Activated CD4-positive, CD25-positive, alpha-beta regulatory T cell treated with anti-CD3 and anti-CD28 coated beads, Interleukin-2, amount 50 U/mL, for 24 hours (primary cell): ENCODE results near the gene TMC5.
"Not testable (repeated sequence)": the region's sequence is repeated elsewhere in the genome, so short reads cannot be mapped to it uniquely, and the experiment has no call there.

Source experiments
- ATAC-seq, 2 donors: fragments of 150-1000 bp; cut with Tn5 transposase; one replicate each; pipeline ENCODE4 v1.10.0; 2021; ENCODE audit warnings: mild to moderate bottlenecking in 1 of 2, moderate library complexity in 1 of 2

The TMC5 gene

DNA sequence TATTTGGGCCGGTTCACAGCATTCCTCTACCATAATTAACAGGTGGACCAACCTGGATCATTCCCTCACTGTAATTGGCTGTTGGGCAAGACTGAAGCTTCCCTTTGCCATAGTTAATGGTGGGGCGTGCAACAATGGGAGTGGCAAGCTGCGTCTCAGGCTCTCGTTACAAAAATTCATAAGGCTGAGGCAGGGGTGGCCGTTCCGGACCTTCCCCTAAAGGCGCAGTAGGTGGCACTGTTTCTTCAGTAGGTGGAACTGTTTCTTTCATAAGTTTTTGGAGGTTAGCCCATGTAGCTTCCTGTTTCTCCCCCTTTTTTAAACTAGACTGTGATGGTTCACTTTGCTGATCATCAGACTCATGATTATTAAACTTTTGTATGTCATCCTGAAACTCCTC is 17.0 kb upstream of the TMC5 start:
- no peak for ATAC-seq

DNA sequence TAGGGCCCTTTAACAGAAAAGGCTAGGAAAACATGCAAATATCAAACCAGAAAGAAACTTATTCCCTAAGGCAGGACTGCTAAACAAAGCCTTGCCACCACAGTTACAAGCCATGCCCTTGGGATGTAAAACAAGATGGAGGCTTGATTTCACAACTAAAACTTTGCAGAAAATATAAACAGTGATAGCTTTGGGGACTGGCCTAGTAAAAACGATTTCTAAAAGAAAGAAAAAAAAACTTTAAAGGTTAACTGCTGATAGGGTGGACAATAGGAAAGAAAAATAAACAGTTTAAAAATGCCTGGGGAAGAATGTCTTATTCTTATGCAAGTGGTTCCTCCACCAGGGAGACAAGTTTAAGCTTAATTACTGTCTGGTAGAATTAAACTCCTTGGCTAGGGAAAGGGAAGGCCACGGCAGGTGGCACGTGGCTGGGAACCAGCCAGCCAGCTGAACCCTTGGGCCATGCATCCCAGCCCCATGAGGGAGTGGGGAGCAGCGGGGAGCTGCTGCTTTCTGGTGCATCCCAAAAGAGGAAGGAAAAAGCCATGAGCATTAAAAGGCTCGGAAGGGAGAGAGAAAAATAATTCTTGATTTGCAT is 10.7 kb upstream of the TMC5 start:
- ATAC-seq, result no peak

GRCh38 chr16:19410435-19411171 is 7.1 kb upstream of the TMC5 start:
- no peak for ATAC-seq

- no peak for ATAC-seq
Observed at GRCh38 chr16:19411298-19411697, 6.4 kb upstream of the TMC5 start.

DNA sequence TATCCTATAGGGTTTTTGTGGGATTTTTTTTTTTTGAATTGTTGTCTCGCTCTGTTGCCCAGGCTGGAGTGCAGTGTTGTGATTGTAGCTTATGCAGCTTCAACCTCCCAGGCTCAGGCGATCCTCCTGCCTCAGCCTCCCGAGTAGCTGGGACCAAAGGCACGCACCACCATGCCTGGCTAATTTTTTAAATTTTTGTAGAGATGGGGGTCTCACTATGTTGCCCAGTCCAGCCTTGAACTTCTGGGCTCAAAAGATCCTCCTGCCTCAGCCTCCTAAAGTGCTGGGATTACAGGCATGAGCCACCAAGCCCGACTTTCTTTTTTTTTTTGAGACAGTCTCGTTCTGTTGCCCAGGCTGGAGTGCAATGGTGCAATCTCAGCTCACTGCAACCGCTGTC is 5.6 kb upstream of the TMC5 start:
- ATAC-seq, result not testable (repeated sequence)

- ATAC-seq, result no peak
Observed at GRCh38 chr16:19415461-19415860, 2.2 kb upstream of the TMC5 start.

DNA sequence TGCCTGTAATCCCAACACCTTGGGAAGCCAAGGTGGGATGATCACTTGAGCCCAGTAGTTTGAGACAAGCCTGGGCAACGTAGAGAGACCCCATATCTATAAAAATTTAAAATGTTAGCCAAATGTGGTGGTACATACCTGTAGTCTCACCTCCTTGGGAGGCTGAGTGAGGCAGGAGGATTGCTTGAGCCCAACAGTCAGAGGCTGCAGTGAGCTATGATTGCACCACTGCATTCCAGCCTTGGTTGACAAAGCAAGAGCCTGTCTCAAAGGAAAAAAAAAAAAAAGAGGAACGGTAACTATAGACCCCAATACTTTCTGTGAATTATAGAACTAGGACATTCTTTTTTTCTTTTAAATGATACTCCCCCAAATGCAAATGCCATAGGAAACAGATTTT is 1.8 kb upstream of the TMC5 start:
- no peak for ATAC-seq

DNA sequence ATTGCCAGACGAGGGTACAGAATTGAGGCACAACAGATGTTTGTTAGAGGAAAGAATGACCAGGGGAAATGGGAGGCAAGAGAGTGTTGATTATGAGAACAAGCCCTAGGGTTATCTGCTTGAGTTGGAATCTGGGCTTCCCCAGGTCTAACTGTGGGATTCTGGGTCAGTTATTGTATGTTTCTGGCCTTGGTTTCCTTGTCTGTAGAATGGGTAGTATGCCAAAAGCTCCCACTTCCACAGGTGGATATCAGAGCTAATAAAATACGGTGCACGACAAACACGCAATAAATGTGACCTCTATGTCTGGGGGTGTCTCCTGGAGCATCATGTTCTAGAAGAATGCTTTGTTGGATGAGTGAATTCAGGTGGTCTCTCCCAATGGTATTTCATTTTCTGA is 517 bp downstream of the TMC5 start:
- ATAC-seq, result no peak

DNA sequence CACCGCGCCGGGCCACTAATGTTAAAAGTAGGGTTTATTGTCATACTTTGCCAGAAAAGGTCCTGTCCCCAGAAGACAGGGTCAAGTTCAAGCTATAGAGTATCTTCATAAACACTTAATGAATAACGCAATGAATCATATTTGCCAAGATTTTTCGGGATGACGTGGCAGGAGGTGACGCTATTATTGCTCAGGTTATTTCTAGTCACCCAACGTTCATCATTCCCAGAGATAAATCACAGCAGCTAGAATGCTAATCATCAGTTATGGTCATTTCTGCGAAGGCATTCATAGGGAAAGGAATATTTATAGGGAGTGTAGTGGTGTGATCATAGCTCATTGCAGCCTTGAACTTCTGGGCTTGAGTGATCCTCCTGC is 2.0 kb downstream of the TMC5 start:
- ATAC-seq, result no peak

DNA sequence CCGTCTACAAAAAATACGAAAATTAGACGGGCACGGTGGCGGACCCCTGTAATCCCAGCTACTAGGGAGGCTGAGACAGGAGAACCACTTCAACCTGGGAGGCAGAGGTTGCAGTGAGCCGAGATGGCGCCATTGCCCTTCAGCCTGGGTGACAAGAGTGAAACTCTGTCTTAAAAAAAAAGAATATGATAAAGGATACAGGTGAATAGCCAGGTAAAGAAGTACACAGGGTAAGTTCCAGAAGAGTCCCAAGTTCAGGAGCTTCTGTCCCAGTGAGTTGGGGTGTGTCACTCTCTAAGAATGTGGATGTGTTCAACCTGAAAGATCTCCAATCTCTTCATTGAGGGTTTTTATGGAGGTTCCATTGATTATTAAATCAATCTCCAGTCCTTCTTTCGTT is 6.8 kb downstream of the TMC5 start:
- no peak for ATAC-seq

DNA sequence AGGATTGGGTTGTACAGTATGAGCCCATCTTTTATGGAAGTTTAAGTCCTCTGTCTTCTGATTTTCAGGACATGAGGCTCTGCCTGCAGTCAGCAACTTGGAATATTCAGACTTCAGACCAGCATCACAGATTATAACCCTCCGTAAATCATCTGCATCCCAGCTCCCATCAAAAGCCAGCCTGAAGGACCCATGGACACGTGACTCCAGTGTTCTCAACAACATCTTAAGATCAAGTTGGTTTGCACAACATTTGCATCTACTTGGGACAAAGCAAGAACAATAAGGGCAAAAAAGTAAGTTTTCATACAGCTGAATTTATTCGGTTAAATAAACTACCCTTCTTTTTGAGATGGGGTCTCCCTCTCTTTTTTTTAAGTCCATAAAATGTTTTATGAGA is 12.7 kb downstream of the TMC5 start:
- ATAC-seq, result no peak

DNA sequence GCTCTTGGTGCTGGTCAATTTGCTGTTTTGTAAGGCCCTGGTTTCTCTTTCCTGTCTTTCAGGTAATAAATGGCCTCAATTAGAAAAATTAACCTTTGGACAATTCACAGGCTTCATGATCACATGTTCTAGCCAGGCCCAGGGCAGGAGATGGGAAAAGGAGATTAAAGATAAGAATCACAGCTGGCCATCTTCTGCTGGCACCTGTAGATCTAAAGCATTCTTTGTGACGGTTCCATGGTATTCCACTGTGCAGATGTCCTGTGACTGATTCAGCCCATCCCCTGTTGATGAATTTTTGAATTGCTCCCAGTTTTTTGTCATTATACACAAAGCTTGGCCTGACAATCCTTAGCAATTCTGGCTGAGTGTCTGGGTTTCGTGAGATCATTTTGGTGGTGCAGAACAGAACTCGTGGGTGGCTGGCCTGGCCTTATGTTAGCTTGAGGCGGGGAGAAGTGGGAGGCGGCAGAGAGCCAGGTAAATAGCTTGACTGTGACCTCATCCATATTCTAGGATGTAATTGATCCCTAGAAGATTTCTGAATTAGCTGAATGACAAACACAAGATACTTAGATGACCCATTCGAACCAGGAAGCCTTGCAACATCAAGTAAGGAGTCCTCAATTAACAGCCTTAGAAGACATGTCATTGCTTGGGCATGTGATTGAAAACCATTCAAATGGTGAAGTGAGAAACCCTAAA is 14.1 kb downstream of the TMC5 start:
- ATAC-seq, result no peak

DNA sequence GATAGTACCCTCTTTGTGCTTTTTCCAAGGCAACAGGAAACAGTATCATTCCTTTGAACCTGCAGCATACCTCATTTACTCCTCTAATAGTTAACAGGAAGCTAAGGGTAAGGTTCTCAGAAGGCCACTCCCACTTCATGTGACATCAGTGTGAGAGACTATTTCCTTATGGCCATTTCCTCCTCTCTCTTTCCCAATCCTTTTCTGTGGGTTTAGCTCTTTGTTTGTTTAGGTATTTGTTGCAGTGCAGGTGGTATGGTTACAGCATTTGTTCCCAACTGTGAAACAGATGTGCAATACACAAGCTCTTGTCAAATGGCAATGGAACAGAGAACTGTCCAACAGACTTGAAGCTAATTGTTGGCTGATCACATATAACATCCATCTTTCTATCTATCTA is 14.7 kb downstream of the TMC5 start:
- no peak for ATAC-seq

DNA sequence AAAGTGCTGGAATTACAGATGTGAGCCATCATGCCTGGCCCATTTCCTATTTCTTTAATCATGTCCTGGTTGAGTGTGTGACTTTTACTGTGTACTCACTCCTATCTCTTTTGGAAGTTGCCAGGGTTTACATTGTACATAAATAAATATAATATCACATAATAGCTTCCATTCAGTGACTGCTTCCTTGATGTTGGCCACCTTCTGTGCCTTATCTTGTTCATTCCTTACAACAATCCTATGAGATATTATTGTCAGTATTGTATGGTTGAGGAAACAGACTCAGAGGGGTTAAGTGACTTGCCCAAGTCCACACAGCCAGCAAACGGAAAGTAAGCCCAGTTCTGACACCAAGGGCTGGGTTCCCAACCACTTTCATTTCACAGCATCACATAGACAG is 16.9 kb downstream of the TMC5 start:
- no peak for ATAC-seq

GRCh38 chr16:19436540-19436939 is 18.9 kb downstream of the TMC5 start:
- ATAC-seq, result no peak

DNA sequence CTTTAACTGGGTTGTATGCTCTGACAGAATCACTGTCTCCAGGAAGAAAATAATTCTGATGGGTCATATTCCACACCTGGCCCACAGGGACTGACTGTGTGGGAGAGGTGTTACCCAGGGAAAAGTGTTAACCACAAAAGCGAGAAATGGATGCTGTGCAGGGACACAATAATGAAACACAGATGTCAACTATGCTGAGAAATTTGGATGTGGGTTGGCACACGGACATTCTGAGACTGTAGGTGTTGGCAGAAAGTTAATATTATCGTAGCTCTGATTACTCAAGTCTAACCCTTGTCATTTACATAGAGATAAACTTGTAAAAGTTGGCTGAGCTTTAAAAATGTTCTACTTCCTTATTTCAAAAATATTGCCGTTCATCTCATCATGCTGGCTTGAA is 19.6 kb downstream of the TMC5 start:
- no peak for ATAC-seq

GRCh38 chr16:19438739-19439138 is 21.1 kb downstream of the TMC5 start:
- no peak for ATAC-seq

- no peak for ATAC-seq
Observed at GRCh38 chr16:19439483-19439882, 21.8 kb downstream of the TMC5 start.

DNA sequence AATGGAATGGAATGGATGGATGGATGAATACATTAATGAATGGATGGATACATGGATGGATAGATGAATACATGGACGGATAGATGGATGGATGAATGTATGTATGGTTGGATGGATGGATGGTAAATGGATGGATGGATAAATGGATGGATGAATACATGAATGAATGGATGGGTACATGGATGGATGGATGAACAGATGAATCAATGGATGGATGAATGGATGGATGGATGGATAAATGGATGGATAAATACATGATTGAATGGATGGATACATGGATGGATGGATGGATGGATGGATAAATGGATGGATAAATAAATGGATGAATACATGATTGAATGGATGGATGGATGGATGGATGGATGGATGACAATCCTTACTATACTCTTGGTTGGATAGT is 26.0 kb downstream of the TMC5 start:
- no peak for ATAC-seq

- ATAC-seq, result no peak
Observed at GRCh38 chr16:19446300-19446846, 28.7 kb downstream of the TMC5 start.

DNA sequence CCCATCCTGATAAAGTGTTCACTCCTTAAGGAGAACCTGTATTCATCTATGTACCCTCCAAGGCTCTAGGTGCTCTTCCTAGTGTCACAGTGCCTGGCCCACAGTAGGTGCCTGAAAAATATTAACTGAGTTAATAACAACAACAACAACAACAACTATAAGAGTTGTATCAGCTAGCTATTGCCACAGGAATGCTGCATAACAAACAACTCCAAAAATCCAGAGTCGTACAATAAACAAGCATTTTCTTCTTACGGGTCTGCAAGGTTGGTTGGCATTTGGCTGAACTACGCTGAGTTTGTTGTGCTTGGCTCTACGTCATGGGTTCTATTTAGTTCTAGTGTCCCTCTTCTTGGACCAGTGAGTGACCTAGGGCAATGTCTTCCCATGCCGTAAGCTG is 29.2 kb downstream of the TMC5 start:
- no peak for ATAC-seq

DNA sequence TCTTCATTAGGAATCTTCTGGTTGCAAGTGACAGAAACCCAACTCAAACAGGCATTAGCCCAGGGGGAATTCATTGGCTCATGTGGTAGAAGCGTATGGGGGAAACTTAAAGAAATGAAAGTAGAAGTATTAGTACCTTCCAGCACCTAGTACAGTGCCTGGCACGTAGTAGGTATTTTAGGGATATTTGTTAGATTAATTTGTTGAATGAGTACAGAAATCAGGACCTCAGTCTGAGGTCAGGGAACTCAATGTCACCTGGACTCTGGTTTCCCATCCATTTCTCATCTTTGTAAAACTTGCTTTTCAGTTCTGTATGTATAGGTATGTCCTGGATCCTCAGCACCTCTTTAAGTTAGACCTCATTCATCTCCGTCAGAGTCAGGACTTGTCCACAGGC is 32.5 kb downstream of the TMC5 start:
- no peak for ATAC-seq

DNA sequence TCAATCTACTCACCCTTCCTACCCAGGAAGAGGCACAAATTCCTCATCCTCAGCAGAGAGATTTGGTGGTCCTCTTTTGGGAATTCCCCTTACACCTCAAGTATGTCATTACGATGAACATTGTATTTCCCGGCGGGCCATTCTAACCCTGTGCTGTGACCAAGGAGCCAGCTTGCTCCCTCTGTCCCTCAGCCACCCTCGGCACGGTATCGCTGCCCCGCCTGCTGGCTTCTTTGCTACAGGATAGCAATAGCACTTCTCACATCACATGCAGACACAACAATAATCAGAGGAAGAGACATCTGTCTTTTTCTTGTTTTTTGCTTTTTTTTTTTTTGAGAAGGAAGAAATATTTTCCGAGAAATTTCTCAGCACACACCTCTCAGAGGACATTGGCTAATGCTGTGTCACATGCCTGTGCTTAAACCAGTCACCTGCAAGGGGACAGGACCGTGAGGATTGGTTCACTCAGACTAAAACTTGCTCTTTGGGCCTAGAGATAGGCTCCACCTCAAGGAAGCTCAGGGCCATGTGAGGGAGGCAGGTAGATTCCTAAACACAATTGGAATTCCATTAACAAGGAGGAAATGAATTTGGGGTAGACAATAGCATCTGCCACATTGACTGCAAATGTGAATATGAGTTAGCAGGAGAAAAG is 41.2 kb downstream of the TMC5 start:
- no peak for ATAC-seq

DNA sequence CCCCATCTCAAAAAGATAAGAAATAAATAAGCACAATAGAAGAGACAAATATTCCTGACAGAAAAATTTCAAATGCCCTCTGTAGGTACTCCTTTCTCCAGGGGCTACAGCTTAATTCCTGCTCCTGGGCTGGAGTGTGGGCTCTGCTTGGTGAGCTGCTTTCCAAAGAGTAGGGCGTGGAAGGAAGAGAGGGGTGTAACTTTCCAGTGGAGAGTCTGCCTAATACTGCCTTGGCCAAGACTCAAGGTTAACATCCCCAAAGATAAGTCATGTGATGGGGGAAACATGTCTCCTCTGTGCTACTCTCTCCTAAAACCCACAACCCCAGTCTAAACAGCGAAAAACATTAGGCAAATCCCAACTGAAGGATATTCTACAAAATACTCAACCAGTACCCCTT is 42.7 kb downstream of the TMC5 start:
- no peak for ATAC-seq
